GM12892 (cell line): Measurements from ENCODE around the gene SSH2.

Experiments
- DNase-seq: peaks from one replicate; pipeline ENCODE4 v3.0.0; 2011; ENCODE audit not compliant: insufficient read length
- FAIRE-seq: peaks from 2 replicates; lab custom pipeline; 2011; peaks lifted over from hg19 to GRCh38; lab: Jason Lieb, UNC
- POLR2A ChIP-seq: IDR thresholded peaks from 2 replicates; pipeline ENCODE4 v1.6.1; 2011; ENCODE audit warnings: low read depth, low read length, control low read depth
- POLR2AphosphoS5 ChIP-seq: IDR thresholded peaks from 2 replicates; pipeline ENCODE4 v1.6.1; 2011; ENCODE audit warnings: low read depth, low read length, control low read depth
- TAF1 ChIP-seq: IDR thresholded peaks from 2 replicates; pipeline ENCODE4 v1.6.1; 2011; ENCODE audit warnings: low read depth, mild to moderate bottlenecking, control low read depth, low read length, borderline replicate concordance

The SSH2 gene

DNA sequence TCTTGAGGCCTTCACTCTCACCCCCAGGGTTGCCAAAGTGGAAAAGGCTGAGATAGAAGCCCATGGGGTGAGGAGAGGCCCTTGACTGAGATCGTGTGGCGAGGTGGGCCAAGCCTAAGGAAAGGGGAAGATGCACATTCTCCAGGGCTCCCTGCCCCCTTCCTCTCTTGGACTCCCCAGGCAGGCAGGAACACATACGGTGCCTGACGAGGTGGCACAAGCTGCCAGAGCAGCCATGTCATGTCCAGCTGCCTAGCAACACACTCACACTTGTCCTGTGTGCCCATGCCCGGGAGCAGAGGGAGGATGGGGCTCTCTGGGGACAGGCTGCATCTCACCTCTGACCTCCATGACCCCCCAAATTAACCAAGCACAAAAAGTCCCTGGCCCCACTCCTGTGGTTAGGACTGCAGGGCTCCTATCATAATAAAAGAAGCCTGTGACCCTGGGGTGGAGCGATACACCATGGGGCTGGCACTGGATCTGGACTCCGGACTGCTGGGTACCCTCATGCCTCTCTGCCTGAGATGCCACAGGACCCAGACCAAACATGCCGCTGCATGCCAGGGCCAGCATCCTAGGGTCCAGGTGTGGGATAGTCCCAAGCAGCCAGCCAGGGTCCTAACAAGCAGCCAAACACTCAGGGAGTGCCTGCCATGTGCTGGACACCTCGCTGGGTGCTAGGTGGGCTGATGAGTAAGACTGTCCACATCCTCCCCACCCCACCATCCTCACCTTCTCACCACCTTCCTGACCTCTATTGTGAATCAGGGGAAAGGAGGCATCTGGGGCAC, 343.2 kb downstream of the SSH2 start:
- TF ChIP-seq TAF1, result no peak
- TF ChIP-seq POLR2AphosphoS5, result no peak
- TF ChIP-seq POLR2A, result no peak
- FAIRE-seq (no peak), DNase-seq (no peak)

DNA sequence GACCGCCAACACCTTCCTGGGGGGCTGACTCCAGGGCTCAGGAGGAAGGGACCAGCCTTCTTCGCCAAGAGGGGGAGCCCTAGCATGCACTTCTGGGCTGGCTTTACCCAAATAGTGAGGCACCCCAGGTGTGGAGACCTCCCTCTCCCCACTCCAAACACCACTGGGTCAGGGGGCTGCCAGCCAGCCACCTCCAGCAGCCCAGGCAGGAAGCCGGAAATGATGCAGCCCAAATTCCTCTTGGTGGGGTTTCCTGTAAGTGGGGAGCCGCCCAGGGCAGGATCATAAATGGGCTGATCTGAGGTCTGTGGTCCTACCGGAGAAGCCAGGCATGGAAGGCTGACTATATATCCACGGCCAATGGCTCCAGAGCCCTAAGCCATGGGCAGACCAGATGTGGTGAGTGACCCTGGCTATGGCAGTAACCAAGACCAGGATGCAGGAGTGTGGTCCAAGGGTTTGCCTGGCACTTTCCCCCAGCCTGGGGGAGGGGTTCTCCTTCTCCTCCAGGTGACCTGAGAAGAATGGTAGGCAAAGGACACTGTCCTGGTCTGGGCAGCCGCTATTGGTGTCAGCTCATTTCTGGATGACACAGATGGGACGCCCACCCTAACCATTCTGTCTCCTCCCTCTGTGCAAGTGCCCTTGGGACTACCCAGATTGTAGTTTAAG, 344.8 kb downstream of the SSH2 start:
- TF ChIP-seq POLR2A (no peak), TAF1 (no peak), POLR2AphosphoS5 (no peak)
- FAIRE-seq (no peak), DNase-seq (no peak)

GRCh38 chr17:29584452-29585079, 345.5 kb downstream of the SSH2 start:
- FAIRE-seq (no peak), DNase-seq (no peak)
- no peak for TF ChIP-seq TAF1
- TF ChIP-seq POLR2AphosphoS5, result no peak
- no peak for TF ChIP-seq POLR2A

DNA sequence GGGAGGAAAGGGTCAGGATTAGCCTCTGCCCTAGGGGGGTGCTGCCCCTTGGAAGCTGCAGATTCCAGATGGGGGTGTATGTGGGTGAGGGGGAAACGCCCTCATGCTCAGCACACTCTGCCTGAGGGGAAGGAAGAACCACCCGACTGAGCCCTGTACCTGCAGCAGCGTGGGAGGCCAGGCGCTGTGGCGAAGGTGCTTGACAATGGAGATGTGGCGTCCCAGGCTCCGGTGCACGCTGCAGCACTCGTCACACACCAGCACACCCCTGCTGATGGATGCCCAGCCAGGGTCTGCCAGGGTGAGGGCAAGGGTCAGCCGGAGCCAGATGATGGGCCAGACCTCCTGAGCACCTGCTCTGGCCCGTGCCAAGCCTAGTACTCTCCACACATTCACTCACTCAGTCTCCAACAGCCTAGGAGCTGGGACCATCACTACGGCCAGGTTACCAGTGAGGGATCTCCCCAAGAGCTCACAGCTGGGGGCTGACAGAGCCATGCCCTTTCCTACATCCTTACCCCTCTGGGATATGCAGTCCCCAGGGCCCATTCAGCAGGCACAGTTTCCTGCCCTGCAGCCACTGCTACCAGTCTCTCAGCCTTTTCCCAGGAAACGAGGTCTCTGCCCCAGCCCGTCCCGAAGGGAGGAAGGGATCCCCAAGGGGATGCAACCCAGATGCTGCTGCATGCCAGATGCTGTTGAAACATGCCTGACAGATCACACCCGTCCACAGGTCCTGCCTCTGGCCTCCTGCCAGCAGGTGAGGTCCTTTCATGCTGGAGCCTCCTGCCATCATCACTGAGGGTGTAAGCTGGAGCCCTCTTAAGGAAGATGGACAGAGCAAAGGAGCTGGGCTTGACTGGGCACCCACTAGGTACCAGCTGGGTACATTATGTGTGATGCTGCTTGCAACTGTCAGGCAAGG, 346.4 kb downstream of the SSH2 start:
- DNase-seq (no peak), FAIRE-seq (no peak)
- TF ChIP-seq TAF1 (no peak), POLR2A (no peak), POLR2AphosphoS5 (no peak)

DNA sequence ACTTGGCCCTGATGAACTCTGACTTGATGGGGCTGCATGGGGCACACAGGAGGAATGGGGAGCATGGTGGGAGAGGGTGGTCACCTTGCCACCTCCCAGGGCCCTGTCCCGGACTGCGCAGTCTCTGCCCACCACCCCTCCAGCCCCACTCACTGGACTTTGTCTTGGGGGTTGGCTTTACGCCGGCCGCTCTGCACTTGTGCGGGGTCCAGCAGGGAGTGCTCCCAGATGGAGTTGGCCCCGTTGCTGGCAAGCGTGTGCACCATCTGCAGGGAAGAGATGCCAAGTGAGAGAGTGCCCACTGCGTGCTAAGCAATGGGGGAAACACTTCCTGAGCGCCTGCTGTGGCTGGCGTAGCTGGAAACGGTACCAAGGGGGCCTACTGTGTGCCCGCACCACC, 347.3 kb downstream of the SSH2 start:
- TF ChIP-seq POLR2AphosphoS5 (no peak), POLR2A (no peak), TAF1 (no peak)
- FAIRE-seq, result no peak
- no peak for DNase-seq

DNA sequence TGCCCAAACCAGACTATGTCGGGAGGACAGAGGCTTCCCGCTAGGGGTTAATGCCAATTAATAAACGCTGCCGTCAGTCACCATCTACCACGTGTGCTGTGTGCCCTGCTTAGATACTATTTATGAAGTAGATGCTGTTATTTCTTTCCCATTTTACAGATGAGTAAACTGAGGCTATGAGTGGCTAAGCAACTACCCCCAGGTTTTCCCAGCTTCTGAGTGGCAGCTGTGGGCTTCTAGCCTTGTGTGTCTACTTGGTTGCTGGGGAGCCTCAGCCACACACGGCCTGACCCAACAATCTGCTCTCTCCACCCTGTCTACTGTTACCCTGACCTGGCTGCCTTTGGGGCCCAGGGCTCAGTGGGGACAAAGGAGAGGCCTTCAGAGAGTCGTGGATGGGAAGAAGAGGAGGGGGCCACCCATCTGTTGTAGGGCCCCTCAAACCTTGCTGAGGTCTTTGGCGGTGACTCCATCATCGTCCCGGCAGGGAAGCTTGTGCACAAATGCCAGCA, 347.7 kb downstream of the SSH2 start:
- no peak for DNase-seq
- FAIRE-seq, result no peak
- TF ChIP-seq TAF1 (no peak), POLR2A (no peak), POLR2AphosphoS5 (no peak)

DNA sequence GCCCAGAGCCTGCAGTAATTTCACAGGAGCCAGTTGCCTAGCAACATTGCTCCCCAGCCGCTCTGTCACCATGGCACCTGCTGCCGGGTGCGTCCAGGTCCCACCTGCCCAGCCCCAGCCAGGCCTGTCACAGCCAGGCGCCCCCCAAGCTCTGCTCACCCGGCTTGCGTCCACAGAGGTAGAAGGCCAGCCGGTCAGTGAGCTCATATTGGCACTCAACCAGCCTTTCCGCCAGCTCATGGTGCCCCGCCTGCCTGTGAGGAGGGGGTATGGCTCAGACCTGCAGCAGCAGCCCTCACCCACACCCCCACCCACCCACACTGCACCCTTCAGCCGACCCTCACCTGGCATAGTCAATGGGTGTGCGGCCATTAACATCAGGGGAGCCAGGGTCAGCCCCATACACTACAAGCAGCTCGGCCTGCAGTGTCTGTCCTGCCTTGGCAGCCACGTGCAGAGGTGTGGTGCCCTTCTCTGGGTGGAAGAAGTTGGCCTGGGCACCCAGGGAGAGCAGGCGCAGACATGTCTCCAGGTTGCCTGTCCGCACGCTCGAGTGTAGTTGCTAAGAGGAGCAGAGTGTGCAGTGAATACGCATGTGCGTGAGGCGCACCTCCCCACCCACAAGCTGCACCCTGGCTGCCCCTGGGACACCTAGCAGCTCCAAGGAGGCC, 348.3 kb downstream of the SSH2 start:
- TF ChIP-seq TAF1 (no peak), POLR2A (no peak), POLR2AphosphoS5 (no peak)
- no peak for DNase-seq
- no peak for FAIRE-seq

DNA sequence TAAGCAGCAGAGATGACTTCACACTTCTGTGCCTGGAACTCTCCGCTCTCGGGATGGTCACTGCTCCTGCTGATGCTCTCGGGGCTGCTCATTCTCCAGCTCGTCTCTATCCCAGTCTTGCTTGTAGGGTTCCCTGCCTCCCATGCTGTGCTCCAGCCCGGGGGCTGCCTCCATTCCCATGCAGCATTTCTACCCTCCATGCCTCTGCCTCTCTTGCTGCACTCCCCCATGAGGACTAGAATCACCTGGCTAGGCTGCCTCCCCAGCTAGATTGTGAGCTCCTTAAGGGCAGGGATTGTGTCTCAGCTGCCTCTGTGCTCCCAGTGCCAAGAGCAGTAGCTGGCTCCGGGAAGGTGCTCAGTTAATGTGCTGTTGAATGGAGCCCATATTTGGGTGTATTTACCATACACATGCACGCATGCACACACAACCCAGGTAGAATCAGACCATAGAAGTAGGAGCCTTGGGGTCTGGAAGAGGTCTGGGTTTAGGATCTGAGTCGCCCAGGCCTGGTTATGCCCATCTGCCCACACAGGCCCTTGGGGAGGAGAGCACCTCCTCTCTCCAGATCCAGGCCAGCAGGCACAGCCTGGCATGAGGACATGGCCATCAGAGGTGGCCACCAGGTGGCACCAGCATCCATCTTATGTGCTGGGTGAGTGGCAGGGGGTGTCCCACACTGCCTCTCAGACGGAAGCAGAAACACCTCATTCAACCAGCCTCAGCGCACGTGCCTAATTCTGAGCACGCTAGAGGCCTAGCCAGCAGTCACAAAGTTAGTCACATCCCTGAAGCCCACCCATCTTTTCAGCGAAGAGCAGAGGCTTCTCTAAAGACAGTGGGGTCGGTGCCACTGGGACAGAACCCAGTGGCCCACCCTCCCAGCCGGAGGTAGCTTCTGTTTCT, 349.9 kb downstream of the SSH2 start:
- no peak for TF ChIP-seq POLR2AphosphoS5
- TF ChIP-seq POLR2A, result no peak
- TF ChIP-seq TAF1, result no peak
- DNase-seq (peak; percentile 97), FAIRE-seq (peak; percentile 99)

- DNase-seq (peak; percentile 5), FAIRE-seq (no peak)
- TF ChIP-seq POLR2AphosphoS5 (no peak), TAF1 (no peak)
These were observed 351.2 kb downstream of the SSH2 start for GRCh38 chr17:29578626-29579485.
